Measurements from ENCODE around the gene ARHGAP27. TPM values are rescaled to one million over a fixed set of nuclear protein-coding genes. Genes with fewer than 3 reads are reported as not detected.

Gene ARHGAP27
- total RNA-seq, 2 experiments from 2014 or later, result 41.7 to 44.3 TPM

- H3K27ac Mint-ChIP-seq, result no peak overlapping the region
- DNase-seq, result no peak
- no peaks in the 10 kb centered on the region for H3K36me3 Mint-ChIP-seq
- CTCF ChIA-PET, result interaction anchor here (0.6 to 10.7 kb wide), 44 partner anchors 8 to 249 kb away, joined by 3 to 249 read pairs (median 6); partner anchors contain the start of genes ACBD4, FMNL1, HEXIM2 and MAP3K14
- H3K27me3 Mint-ChIP-seq, result peaks cover 7% of the 10 kb centered on the region
- no peaks in the 10 kb centered on the region for H3K9me3 Mint-ChIP-seq
- intact Hi-C loops (cut with micrococcal nuclease), result loop anchor here (1.0 to 10.0 kb wide), 6 partner anchors 50 to 250 kb away; partner anchors contain the start of genes ACBD4, ARHGAP27, PLCD3 and SPATA32
- no peak overlapping the region for H3K4me3 Mint-ChIP-seq
- POLR2A ChIA-PET, result interaction anchor here (0.8 to 1.6 kb wide), 3 partner anchors 68 to 107 kb away, joined by 3 to 4 read pairs (median 4); partner anchors contain the start of gene MAP3K14
- H3K4me1 Mint-ChIP-seq (ENCODE audit: low read depth), result peaks cover 13% of the 10 kb centered on the region
These were observed 47.8 kb downstream of the ARHGAP27 start for GRCh38 chr17:45384789-45385262.

DNA sequence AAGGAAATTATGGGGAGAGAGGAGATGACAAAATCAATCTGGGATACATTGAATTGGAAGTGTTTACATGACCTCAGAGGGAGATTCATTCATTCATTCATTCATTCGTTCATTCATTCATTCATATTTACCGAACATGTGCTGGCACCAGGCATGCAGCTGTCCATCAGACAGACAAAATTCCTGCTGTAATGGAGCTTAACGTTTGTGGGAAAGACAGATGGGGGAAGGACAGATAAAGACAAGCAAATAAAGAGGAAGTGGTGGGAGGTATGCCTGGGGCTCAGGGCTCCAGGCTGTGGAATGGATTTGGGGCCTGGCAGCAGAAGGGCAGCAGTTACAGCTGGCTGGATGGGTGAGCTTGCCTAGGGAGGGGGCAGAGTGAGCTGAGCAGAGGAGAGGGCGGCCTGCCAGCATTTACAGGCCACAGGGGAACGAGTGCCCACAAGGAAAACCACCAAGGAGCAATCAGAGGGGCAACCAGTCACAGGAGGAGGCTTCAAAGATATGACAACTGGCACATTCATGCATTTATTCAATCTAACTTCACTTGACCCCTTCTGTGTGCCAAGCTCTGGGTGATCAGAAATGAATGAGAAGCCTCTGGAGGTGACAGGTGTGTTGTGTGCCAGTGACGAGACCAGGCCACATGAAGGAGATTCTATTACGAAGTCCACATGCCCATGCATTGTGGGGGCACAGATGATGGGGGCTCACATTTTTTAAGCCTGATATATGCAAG is 48.5 kb downstream of the ARHGAP27 start:
- DNase-seq, result no peak
- H3K27ac Mint-ChIP-seq, result no peak overlapping the region
- peaks cover 16% of the 10 kb centered on the region for H3K4me1 Mint-ChIP-seq (ENCODE audit: low read depth)

DNA sequence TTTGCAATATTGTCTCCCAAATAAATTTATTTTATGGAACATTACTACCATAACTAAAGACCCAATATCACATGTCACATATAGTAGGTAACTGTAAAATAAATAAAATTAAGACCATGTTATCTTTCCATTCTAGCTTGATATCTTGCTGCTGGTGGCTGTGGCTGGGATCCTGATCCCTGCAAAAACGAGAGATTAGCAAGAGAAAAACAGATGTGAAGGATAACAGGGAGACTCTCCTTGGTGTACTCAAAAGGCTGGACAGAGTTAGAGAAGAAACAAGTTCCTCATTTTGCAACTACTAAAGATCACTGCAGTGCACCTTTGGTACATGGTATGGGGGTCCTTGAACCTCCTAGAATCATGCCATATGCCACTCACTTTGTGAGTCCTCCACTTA is 49.7 kb downstream of the ARHGAP27 start:
- intact Hi-C loops (cut with micrococcal nuclease), result loop anchor here (10.0 kb wide), 2 partner anchors 52 to 248 kb away; partner anchors contain the start of genes ACBD4, ARHGAP27 and PLCD3
- Mint-ChIP-seq H3K4me3 (no peak overlapping the region), H3K9me3 (no peaks in the 10 kb centered on the region), H3K27me3 (peaks cover 3% of the 10 kb centered on the region), H3K27ac (no peak overlapping the region), H3K4me1 (ENCODE audit: low read depth) (peaks cover 10% of the 10 kb centered on the region), H3K36me3 (no peaks in the 10 kb centered on the region)
- CTCF ChIA-PET, result interaction anchor here (1.0 to 10.7 kb wide), 5 partner anchors 62 to 248 kb away, joined by 3 to 249 read pairs (median 9); partner anchors contain the start of gene ACBD4
- DNase-seq, result no peak
- POLR2A ChIA-PET, result interaction anchor here (1.3 kb wide), 1 partner anchor 26 kb away, joined by 4 read pairs; no protein-coding TSS in a partner anchor

More for the DNA sequence above, 48.5 kb downstream of the ARHGAP27 start:
- Mint-ChIP-seq H3K36me3 (no peaks in the 10 kb centered on the region), H3K4me3 (no peak overlapping the region), H3K27me3 (peaks cover 7% of the 10 kb centered on the region), H3K9me3 (no peaks in the 10 kb centered on the region)
- POLR2A ChIA-PET, result interaction anchor here (1.1 to 1.6 kb wide), 3 partner anchors 27 to 107 kb away, joined by 4 read pairs; partner anchors contain the start of gene MAP3K14
- CTCF ChIA-PET, result interaction anchor here (0.5 to 10.7 kb wide), 30 partner anchors 11 to 249 kb away, joined by 3 to 249 read pairs (median 8); partner anchors contain the start of genes ACBD4, FMNL1 and MAP3K14
- intact Hi-C loops (cut with micrococcal nuclease), result loop anchor here (2.0 to 10.0 kb wide), 3 partner anchors 51 to 249 kb away; partner anchors contain the start of genes ACBD4, ARHGAP27 and PLCD3

DNA sequence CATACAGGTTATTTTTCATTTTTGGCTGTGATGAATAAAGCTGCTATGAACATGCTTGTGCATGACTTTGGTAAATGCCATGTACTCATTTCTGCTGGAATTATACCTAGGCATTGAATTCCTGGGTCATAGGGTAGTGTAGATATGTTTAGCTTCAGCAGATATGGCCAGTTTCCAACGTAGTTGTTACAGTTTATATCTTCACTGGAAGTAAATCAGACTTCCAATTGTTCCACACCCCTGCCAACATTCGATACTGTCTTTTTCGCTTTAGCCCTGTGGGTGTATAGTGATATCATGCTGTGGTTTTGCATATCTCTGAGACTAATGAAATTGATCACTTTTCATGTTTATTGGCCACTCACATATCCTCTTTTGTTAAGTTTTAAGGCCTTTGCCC is 50.4 kb downstream of the ARHGAP27 start:
- no peaks in the 10 kb centered on the region for H3K9me3 Mint-ChIP-seq
- CTCF ChIA-PET, result interaction anchor here (0.9 to 10.7 kb wide), 5 partner anchors 58 to 247 kb away, joined by 3 to 249 read pairs (median 3); partner anchors contain the start of genes ACBD4 and MAP3K14

DNA sequence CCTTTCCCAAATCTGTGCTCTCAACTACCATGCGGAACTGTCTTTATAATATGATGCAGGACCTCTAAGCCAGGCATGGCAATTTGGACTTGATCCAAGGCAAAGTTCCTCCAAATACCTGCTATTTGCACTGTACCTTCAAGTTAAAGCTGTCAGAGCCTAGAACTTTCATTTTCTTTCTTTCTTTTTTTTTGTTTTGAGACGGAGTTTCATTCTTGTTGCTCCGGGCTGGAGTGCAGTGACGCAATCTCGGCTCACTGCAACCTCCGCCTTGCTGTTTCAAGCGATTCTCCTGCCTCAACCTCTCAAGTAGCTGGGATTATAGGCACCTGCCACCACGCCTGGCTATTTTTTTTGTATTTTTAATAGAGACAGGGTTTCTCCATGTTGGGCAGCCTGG is 51.7 kb downstream of the ARHGAP27 start:
- no peaks in the 10 kb centered on the region for H3K36me3 Mint-ChIP-seq
- no peak overlapping the region for H3K27ac Mint-ChIP-seq
- H3K27me3 Mint-ChIP-seq, result no peaks in the 10 kb centered on the region
- ChIA-PET POLR2A (interaction anchor here (0.6 kb wide), 1 partner anchor 104 kb away, joined by 3 read pairs; no protein-coding TSS in a partner anchor), CTCF (interaction anchor here (0.7 to 10.7 kb wide), 9 partner anchors 12 to 162 kb away, joined by 3 to 249 read pairs (median 3); partner anchors contain the start of gene MAP3K14)
- H3K4me1 Mint-ChIP-seq (ENCODE audit: low read depth), result peaks cover 10% of the 10 kb centered on the region
- intact Hi-C loops (cut with micrococcal nuclease), result loop anchor here (10.0 kb wide), 2 partner anchors 54 to 246 kb away; partner anchors contain the start of genes ACBD4, ARHGAP27 and PLCD3
- H3K9me3 Mint-ChIP-seq, result no peaks in the 10 kb centered on the region
- no peak for DNase-seq
- no peak overlapping the region for H3K4me3 Mint-ChIP-seq

More for the DNA sequence above, 50.4 kb downstream of the ARHGAP27 start:
- POLR2A ChIA-PET, result no interaction called here
- Mint-ChIP-seq H3K27ac (no peak overlapping the region), H3K36me3 (no peaks in the 10 kb centered on the region), H3K4me1 (ENCODE audit: low read depth) (peaks cover 10% of the 10 kb centered on the region), H3K27me3 (no peaks in the 10 kb centered on the region), H3K4me3 (no peak overlapping the region)
- DNase-seq, result no peak
- intact Hi-C loops (cut with micrococcal nuclease), result loop anchor here (10.0 kb wide), 2 partner anchors 53 to 247 kb away; partner anchors contain the start of genes ACBD4, ARHGAP27 and PLCD3

DNA sequence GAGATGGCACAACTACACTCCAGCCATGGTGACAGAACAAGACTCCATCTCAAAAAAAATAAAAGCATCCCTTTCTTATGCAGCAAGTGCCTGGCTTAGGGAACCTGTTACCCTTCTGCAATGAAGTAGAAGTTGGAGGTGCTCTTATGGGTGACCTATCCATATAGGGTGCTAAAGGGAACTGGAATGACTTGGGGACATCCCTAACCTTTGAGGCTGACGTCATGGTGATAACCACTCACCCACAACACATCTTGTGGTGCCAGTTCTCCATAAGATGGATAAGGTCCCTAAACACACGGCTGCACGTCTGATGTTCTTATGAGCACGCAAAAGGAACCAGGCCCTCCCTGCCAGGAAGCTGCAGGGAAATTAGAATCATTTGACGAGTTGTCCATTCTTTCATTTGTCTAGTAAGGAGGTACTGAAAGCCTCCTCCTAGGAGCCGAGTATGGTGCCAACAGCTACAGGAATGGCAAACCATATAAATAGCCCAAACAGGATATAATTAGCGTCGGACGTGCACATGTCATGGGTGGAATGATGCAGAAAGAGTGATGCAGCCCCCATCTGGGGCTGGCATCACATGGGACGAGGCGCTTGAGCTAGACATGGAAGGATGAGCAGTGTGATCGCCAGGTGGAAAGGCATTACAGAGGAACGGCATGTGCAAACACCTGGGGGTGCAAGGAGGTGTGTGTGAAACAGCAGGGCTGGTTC is 52.5 kb downstream of the ARHGAP27 start:
- ChIA-PET CTCF (interaction anchor here (0.7 to 10.7 kb wide), 8 partner anchors 13 to 159 kb away, joined by 3 to 249 read pairs (median 3); partner anchors contain the start of gene MAP3K14), POLR2A (no interaction called here)
- H3K27me3 Mint-ChIP-seq, result no peaks in the 10 kb centered on the region
- DNase-seq, result no peak
- intact Hi-C loops (cut with micrococcal nuclease), result loop anchor here (10.0 kb wide), 2 partner anchors 55 to 245 kb away; partner anchors contain the start of genes ACBD4, ARHGAP27 and PLCD3
- H3K4me1 Mint-ChIP-seq (ENCODE audit: low read depth), result peaks cover 7% of the 10 kb centered on the region
- H3K36me3 Mint-ChIP-seq, result no peaks in the 10 kb centered on the region
- no peaks in the 10 kb centered on the region for H3K9me3 Mint-ChIP-seq
- H3K4me3 Mint-ChIP-seq, result no peak overlapping the region
- H3K27ac Mint-ChIP-seq, result no peak overlapping the region

GRCh38 chr17:45377401-45377800 is 55.3 kb downstream of the ARHGAP27 start:
- H3K4me1 Mint-ChIP-seq (ENCODE audit: low read depth), result peaks cover 6% of the 10 kb centered on the region
- ChIA-PET POLR2A (no interaction called here), CTCF (interaction anchor here (1.0 to 1.1 kb wide), 3 partner anchors 8 to 107 kb away, joined by 3 read pairs; no protein-coding TSS in a partner anchor)
- H3K27me3 Mint-ChIP-seq, result peaks cover 1% of the 10 kb centered on the region
- H3K36me3 Mint-ChIP-seq, result no peaks in the 10 kb centered on the region
- H3K27ac Mint-ChIP-seq, result no peak overlapping the region
- intact Hi-C loops (cut with micrococcal nuclease), result no loop called here
- H3K4me3 Mint-ChIP-seq, result no peak overlapping the region
- no peaks in the 10 kb centered on the region for H3K9me3 Mint-ChIP-seq
- DNase-seq, result no peak

DNA sequence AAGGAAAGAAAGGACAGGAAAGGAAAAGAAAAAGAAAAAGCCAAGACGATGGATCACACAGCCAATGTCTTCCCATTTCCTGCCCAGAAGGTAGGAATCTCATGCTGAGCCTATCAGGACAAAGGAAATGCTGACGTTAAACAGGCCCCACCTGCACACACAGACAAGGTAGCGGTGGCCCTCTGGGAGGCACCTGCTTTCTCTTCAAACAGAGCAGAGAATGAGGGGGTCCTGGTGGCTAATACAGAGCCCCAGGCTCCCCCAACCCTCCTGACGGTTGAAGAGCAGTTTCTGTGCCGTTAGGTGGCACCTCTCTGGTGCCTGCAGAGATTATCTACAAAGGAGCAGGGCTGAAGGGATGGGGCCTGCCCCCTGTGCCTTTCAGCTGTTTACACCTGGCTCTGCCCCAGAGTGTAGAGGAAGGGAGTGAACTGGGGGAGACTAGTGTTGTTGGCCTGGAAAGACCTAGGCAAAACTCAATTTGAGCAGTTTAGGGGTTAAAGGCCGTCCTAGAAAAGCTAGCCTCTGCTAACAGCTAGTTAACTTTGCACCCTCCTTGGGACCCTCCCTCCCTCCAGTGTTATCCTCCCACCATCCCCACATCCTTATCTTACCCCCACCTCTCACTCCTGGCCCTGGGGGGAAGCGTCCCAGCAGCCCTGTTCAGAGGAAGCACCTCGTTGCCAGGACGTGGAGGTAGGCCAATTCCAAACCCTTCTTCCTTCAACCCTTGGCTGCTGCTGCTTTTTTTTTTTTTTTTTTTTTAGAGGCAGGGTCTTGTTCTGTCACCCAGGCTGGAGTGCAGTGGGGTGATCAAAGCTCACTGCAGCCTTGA is 56.3 kb downstream of the ARHGAP27 start:
- ChIA-PET CTCF (interaction anchor here (1.0 kb wide), 2 partner anchors 9 to 106 kb away, joined by 3 read pairs; no protein-coding TSS in a partner anchor), POLR2A (no interaction called here)
- Mint-ChIP-seq H3K27ac (no peak overlapping the region), H3K9me3 (no peaks in the 10 kb centered on the region), H3K36me3 (no peaks in the 10 kb centered on the region), H3K27me3 (peaks cover 7% of the 10 kb centered on the region), H3K4me1 (ENCODE audit: low read depth) (peaks cover 13% of the 10 kb centered on the region), H3K4me3 (no peak overlapping the region)
- no peak for DNase-seq
- intact Hi-C loops (cut with micrococcal nuclease), result no loop called here

DNA sequence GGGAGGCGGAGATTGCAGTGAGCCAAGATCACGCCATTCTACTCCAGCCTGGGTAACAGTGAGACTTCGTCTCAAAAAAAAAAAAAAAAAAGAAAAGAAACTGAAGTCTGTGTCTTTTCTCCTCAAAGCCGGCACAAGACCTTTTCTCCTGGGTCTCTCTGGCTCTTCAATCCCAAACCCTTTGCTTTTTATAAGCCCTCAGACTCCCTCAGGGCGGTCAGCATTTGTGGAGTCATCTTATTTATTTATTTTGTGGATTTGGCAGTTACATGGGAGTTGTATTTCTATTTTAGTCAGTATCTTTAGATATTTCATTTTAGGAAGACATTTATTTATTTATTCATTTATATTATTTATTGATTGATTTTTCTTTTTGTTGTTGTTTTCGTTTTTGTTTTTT is 58.2 kb downstream of the ARHGAP27 start:
- DNase-seq, result no peak
- no peak overlapping the region for H3K4me3 Mint-ChIP-seq
- H3K9me3 Mint-ChIP-seq, result no peaks in the 10 kb centered on the region
- POLR2A ChIA-PET, result no interaction called here
- H3K27me3 Mint-ChIP-seq, result peaks cover 9% of the 10 kb centered on the region
- CTCF ChIA-PET, result interaction anchor here (1.1 to 2.1 kb wide), 5 partner anchors 11 to 156 kb away, joined by 3 to 8 read pairs (median 5); no protein-coding TSS in a partner anchor
- peaks cover 18% of the 10 kb centered on the region for H3K4me1 Mint-ChIP-seq (ENCODE audit: low read depth)
- H3K36me3 Mint-ChIP-seq, result no peaks in the 10 kb centered on the region
- intact Hi-C loops (cut with micrococcal nuclease), result no loop called here
- H3K27ac Mint-ChIP-seq, result no peak overlapping the region

DNA sequence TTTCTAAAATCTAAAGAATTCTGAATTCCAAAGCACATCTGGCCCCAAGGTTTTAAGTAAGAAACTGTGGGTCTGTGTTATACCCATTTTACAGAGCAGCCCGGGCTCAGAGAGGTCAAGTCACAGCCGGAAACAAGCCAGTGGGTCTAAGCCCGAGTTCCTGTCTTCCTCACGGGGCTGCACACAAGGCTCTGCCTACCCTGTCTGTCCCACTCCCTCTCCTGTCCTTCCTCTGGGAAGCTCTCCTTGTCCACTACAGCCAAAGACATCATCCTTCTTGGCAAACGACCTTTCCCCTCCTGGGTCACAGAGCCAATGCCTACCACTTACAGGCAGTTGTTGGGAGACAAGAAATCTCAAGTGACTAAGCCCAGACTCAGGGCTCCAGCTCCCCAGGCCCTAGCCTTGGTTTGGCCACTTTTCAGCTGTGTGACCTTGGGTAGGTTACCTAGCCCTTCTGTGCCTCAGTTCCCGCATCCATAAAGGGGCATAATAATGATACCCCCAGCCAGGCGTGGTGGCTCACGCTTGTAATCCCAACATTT is 60.3 kb downstream of the ARHGAP27 start:
- intact Hi-C loops (cut with micrococcal nuclease), result no loop called here
- Mint-ChIP-seq H3K36me3 (no peaks in the 10 kb centered on the region), H3K27me3 (peaks cover 10% of the 10 kb centered on the region), H3K9me3 (no peaks in the 10 kb centered on the region), H3K4me3 (no peak overlapping the region), H3K4me1 (ENCODE audit: low read depth) (peaks cover 15% of the 10 kb centered on the region), H3K27ac (no peak overlapping the region)
- CTCF ChIA-PET, result interaction anchor here (1.5 kb wide), 1 partner anchor 61 kb away, joined by 4 read pairs; no protein-coding TSS in a partner anchor
- peak; percentile 6 for DNase-seq
- POLR2A ChIA-PET, result interaction anchor here (1.1 kb wide), 1 partner anchor 62 kb away, joined by 3 read pairs; no protein-coding TSS in a partner anchor

All from activated CD4-positive, alpha-beta memory T cell treated with anti-CD3 and anti-CD28 coated beads for 36 hours (primary cell).